ENCODE measurements around the gene KIF26A. TPM values are rescaled to one million over a fixed set of nuclear protein-coding genes. Genes with fewer than 3 reads are reported as not detected.

The KIF26A gene
- total RNA-seq, 1 donor from 2014 or later, result 32.6 TPM

GRCh38 chr14:104096751-104097700, 41.4 kb upstream of the KIF26A start:
- H3K4me1 ChIP-seq, result no peaks in the 10 kb centered on the region
- TF ChIP-seq, protein P1, sequence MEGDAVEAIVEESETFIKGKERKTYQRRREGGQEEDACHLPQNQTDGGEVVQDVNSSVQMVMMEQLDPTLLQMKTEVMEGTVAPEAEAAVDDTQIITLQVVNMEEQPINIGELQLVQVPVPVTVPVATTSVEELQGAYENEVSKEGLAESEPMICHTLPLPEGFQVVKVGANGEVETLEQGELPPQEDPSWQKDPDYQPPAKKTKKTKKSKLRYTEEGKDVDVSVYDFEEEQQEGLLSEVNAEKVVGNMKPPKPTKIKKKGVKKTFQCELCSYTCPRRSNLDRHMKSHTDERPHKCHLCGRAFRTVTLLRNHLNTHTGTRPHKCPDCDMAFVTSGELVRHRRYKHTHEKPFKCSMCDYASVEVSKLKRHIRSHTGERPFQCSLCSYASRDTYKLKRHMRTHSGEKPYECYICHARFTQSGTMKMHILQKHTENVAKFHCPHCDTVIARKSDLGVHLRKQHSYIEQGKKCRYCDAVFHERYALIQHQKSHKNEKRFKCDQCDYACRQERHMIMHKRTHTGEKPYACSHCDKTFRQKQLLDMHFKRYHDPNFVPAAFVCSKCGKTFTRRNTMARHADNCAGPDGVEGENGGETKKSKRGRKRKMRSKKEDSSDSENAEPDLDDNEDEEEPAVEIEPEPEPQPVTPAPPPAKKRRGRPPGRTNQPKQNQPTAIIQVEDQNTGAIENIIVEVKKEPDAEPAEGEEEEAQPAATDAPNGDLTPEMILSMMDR (IDR thresholded peaks at IDR 0.05), result no peak
- no peaks in the 10 kb centered on the region for H3K27me3 ChIP-seq
- H3K4me3 ChIP-seq, result no peak overlapping the region
- H3K36me3 ChIP-seq, result no peaks in the 10 kb centered on the region
- intact Hi-C loops (cut with DNase I), result no loop called here
- no peak overlapping the region for H3K27ac ChIP-seq
- DNase-seq (ENCODE audit: low spot score in 2 of 2), result no peak
- no peaks in the 10 kb centered on the region for H3K9me3 ChIP-seq

- H3K36me3 ChIP-seq, result no peaks in the 10 kb centered on the region
These were observed 39.9 kb upstream of the KIF26A start for GRCh38 chr14:104098272-104099095.

DNA sequence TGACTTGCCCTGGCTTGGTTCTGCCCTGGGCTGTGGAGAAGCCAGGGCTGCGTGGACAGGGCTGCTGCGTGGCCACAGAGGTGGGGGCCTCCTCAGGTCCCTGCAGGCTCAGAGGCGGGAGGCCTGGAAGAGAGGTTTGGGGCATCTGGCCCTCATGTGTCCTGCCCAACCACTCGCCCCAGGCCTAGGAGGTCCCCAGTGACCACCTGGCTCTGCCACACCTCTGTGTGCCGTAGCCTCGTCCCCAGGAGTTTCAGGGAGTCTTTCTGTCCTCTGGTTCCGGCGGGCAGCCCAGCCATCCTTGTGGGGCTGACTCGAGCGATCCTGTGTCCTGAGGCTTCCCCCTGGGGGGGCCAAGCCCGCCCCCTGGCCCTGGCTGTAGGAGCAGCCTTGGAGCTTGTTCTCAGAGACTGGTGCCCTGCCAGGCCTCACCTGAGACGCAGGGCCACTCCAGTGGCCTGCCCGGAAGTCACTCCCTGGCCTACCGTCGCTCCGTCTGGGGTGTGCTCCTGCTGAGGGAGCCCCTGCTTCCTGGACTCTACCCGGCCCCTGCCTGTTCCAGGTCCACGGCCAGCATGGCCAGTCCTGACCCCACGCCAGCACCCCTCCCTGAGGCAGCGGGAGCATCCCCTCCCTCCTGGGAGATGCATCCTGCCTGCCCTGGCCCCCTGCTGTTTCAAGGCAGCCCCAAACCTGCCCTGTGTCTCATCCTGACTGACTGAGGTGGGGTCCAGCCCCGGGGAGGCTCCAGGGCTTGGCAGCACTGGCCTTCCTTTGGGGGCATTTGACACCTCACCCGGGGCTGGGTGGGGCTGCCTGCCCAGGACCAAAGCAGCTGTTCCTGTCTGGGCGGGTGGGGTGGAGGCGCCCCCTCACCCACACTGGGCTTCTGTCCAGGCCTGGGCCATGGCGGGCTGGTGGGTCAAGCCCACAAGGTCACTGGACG, 39.0 kb upstream of the KIF26A start:
- Histone ChIP-seq H3K4me1 (no peaks in the 10 kb centered on the region), H3K36me3 (no peaks in the 10 kb centered on the region), H3K9me3 (no peaks in the 10 kb centered on the region), H3K27ac (no peak overlapping the region), H3K27me3 (no peaks in the 10 kb centered on the region), H3K4me3 (no peak overlapping the region)
- intact Hi-C loops (cut with DNase I), result no loop called here
- DNase-seq (ENCODE audit: low spot score in 2 of 2), result no peak
- TF ChIP-seq, protein P1 (IDR thresholded peaks at IDR 0.05), result no peak

More at GRCh38 chr14:104098272-104099095, 39.9 kb upstream of the KIF26A start:
- intact Hi-C loops (cut with DNase I), result no loop called here
- TF ChIP-seq, protein P1 (IDR thresholded peaks at IDR 0.05), result no peak
- H3K27me3 ChIP-seq, result no peaks in the 10 kb centered on the region
- no peak for DNase-seq (ENCODE audit: low spot score in 2 of 2)
- H3K27ac ChIP-seq, result no peak overlapping the region
- no peaks in the 10 kb centered on the region for H3K4me1 ChIP-seq
- H3K9me3 ChIP-seq, result no peaks in the 10 kb centered on the region
- H3K4me3 ChIP-seq, result no peak overlapping the region

DNA sequence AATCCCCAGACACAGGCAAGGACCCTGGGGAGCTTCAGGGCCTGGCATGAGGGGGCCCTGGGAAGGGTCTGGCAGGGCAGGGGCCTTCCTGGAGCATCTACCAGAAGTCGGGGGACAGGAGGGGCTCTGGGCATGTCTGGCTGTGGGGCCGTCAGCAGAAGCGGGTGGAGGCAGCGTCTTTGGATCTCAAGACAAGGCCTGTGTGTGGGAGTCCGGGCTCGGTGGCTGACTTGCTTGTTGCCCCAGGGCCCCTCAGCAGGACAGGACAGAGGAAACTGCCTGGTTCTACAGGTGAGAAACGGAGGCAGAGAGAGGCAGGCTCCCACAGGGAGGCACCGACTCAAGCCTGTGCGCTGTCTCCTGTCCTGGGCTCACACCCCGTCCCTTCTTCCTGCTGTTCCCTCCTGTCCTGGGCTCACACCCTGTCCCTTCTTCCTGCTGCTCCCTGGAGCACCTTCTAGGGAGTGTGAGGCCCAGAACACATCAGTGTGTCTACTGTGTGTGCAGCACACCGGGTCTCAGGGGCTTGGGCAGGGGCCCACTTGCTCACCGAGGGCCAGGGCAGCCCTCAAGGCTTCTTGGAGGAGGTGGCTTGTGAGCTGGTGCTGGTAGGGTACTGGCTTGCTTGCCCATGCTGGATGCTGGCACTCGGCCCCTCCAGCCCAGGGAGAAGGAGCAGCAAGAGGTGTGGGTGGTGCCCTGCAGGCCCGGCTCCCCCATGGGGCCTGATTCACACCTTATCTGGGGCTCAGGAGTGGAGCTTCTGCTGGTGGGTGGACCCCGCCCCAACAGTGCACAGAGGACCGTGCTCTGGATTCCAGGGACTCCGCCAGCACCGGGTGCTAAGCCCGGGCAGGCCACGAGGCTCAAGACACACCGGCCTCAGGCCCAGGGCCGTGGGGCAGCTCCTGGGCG, 38.0 kb upstream of the KIF26A start:
- no peaks in the 10 kb centered on the region for H3K9me3 ChIP-seq
- H3K4me3 ChIP-seq, result no peak overlapping the region
- H3K4me1 ChIP-seq, result no peaks in the 10 kb centered on the region
- H3K36me3 ChIP-seq, result no peaks in the 10 kb centered on the region
- intact Hi-C loops (cut with DNase I), result no loop called here
- H3K27ac ChIP-seq, result no peak overlapping the region
- H3K27me3 ChIP-seq, result no peaks in the 10 kb centered on the region
- no peak for DNase-seq (ENCODE audit: low spot score in 2 of 2)
- TF ChIP-seq, protein P1 (IDR thresholded peaks at IDR 0.05), result no peak
